Endometrial microvascular endothelial cells (primary cell): Measurements from ENCODE around the gene CLCN4. TPM values are rescaled to one million over a fixed set of nuclear protein-coding genes. Genes with fewer than 3 reads are reported as not detected.

Source experiments
- in situ Hi-C: cut with HindIII; loops from 2 replicates; pipeline ENCODE4 v1.10.0; 2017; ENCODE audit warnings: low sequenced_read_pairs, low pct_unique_long_range_greater_than_20kb; ENCODE audit errors: inconsistent ontology term
- total RNA-seq: library from RNA; depleted of rRNA; stranded (reverse); fragments of >200 nt; gene quantifications from one replicate; pipeline ENCODE4 v1.2.3, GENCODE V29; 2015; ENCODE audit errors: inconsistent ontology term

The CLCN4 gene
- total RNA-seq, 1 donor from 2014 or later = 5.9 TPM

DNA sequence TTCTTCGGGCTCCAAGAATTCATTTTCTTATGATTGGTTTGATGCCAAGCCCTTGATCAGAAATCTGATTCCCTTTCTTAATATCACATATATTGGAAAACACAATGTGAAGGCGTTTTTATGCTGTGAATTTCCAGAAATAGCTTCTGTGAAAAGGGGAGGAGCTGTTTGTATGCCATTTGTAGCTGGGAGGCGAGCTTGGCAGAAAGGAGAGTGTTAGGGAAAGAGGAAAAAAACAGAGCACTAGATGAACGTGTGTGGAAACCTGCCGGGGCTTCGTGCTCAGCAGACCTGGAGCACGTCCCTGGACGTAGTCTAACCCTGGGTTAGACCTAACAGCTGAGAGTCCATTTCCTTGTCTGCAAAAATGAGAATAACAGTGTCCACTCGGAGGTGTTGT lies 3.4 kb downstream of the CLCN4 start:
- in situ Hi-C loops = no loop called here

GRCh38 chrX:10163031-10163430 lies 6.3 kb downstream of the CLCN4 start:
- in situ Hi-C loops = no loop called here

GRCh38 chrX:10164879-10165278 lies 8.1 kb downstream of the CLCN4 start:
- in situ Hi-C loops = no loop called here

- in situ Hi-C loops = no loop called here
Measured at GRCh38 chrX:10165580-10166247, 8.9 kb downstream of the CLCN4 start.

GRCh38 chrX:10166248-10166716 lies 9.5 kb downstream of the CLCN4 start:
- in situ Hi-C loops = no loop called here

DNA sequence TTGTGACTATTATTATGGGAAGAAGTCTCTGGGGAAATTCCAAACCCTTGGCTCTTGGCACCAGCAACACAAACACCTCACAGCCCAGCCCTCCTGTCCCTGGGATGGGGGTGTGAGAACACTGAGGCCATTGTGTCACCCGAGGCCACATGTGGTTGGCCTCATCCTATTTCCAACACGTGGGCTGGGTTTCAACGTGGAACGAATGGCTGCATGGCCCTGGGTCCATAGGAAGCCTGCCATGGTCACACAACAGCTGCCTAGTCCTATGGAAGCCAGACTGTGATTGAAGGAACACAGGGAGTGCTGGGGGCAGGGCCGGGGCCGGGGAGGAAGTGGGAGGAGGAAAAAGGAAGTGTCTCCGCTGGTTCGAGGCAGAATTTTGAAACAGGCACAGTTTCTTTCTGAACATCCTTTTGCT lies 10.0 kb downstream of the CLCN4 start:
- in situ Hi-C loops = no loop called here

DNA sequence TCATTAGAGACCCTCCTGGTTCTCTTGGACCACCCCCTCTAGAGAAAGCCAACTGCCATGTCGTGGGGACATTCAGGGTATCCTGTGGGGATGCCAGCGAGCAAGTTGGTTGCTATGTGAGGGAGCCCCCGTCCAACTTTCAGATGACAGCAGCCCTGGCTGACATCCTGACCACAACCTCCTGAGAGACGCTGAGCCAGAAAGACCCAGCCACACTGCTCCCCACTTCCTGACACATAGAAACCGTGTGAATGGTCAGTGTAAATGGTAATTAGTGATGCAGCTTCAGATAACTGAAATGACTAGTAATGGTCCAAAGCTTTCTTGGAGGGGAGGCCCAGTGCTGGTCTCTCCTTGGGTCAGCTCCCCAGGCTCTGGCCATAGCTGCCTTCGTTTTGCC lies 10.8 kb downstream of the CLCN4 start:
- in situ Hi-C loops = no loop called here

- in situ Hi-C loops = no loop called here
Measured at GRCh38 chrX:10168226-10168625, 11.5 kb downstream of the CLCN4 start.

- in situ Hi-C loops = no loop called here
Measured at GRCh38 chrX:10169175-10169574, 12.4 kb downstream of the CLCN4 start.

DNA sequence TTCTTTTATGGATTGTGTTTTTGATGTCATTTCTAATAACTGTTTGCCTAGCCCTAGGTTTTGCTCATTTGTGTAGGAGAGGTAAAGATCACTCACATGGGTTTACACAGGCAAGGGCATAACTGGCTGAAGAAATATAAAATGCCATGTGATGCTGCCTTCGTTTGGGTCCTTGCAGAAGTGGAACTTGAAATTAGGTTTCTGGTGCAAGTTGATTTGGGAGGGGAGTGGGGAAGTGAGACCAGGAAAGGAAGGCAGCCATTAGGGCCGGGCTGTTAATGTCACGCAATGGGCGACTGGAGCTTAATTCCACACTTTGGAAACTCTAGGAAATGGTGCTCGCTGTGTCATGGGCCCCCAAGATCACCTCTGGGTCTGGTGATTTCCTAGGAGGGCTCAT lies 14.5 kb downstream of the CLCN4 start:
- in situ Hi-C loops = no loop called here

- in situ Hi-C loops = no loop called here
Measured at GRCh38 chrX:10172877-10173276, 16.1 kb downstream of the CLCN4 start.

GRCh38 chrX:10173331-10173900 lies 16.6 kb downstream of the CLCN4 start:
- in situ Hi-C loops = no loop called here

- in situ Hi-C loops = no loop called here
Measured at GRCh38 chrX:10174051-10174450, 17.3 kb downstream of the CLCN4 start.

- in situ Hi-C loops = no loop called here
Measured at GRCh38 chrX:10174810-10175209, 18.0 kb downstream of the CLCN4 start.

- in situ Hi-C loops = no loop called here
Measured at GRCh38 chrX:10175319-10175871, 18.6 kb downstream of the CLCN4 start.

DNA sequence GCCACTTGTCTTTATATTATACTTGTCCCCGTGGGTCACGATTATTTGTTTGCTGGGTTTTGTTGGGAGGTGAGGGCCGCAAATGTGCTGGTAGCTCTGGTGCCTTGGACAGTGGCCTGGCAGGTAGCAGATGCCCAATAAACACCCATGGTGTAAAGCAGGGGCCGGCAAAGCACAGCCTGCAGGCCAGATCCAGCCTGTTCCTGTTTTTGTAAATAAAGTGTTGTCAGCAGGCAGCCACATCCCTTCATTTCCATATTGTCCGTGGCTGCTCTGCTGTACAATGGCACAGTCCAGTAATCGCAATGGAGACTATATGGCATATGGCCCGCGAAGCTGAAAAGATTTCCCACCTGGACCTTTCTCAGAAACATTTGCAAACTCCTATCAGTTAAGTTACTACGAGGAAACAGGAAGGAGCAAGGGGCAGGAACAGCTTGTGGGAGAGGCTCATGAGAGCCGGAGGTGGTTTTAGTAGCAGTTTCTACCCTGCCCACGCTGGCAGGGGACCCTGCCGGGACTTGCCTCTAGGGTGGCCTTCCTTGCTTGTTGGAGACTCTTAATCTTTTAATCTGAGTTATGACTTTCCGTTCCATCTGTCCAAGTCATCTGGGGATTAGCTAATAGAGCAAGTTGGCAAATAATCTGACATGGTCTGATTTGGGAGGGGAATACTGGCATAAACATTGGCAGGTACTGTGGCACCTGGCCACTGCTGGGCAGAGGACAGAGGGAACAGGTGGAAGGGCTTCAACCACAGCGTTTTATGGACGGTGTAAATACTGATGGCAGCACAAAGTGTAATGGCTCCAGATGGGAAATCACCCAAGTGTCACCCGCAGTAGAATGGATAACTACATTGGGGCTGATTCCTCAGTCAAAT lies 19.6 kb downstream of the CLCN4 start:
- in situ Hi-C loops = no loop called here

DNA sequence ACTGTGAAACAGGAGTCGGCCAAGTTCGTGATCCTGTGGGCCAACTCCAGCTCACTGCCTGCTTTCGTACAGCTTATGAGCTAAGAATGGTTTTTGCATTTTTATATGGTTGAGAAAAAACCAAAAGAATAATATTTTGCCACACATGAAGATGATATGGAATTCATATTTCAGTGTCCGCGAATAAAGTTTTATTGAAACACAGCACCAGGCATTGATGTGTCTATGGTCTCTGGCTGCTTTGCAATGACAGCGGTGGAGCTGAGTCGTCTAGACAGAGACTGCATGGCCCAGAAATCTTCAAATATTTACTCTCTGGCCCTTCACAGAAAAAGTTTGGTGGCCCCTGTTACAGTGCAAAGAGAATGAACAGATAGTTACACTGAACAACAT lies 20.2 kb downstream of the CLCN4 start:
- in situ Hi-C loops = no loop called here

DNA sequence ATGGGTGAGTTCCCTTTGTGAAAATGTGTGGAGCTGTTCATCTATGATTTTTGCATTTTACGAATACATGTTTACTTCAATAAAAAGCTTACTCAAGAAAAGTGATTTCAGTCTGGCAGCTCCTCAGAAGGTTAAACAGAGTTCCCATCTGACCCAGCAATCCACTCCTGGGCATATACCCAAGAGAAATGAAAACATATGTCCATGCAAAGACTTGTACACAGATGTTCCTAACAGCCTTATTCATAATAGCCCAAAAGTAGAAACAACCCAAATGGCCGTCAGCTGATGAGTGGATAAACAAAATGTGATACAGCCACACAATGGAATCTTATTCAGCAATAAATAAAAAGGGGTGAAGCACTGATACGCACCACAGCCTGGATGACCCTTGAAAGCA lies 20.8 kb downstream of the CLCN4 start:
- in situ Hi-C loops = no loop called here

DNA sequence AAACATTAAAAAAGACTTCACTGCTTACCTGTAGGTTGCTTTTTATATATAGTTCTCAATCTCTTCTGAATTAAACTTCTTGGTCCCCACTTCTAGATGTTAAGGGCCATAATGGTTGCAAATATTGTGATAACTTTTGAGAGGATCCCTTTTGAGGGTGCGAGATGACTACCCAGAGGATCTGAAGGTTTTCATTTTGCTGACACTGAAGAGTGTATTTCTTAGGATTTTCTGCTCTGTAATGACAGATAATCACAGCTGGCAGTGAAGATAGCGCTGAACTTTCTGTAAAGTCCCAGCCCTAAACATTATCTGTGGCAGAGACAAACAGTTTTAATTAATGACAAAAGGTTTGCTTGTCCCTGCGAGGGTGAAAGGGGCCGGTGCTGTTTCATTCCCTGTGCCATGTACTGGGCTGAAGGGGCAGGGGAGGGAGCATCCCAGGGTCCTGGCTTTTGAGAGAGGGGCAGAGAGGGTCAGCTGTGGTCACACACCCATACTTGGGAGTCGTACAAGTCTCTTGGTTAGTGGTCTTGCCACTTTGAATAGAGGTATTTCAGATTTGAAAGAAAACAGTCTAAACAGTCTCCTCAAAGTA lies 22.2 kb downstream of the CLCN4 start:
- in situ Hi-C loops = no loop called here
